BJ (cell line): ENCODE measurements around the gene TEC. TPM values are rescaled to one million over a fixed set of nuclear protein-coding genes. Genes with fewer than 3 reads are reported as not detected.

Source experiments
- CTCF ChIA-PET: fragments of 350-600 bp; formaldehyde crosslinking; extraction: SDS; loops from one replicate; lab custom pipeline; 2021; ENCODE audit warnings: antibody characterized with exemption, inconsistent platforms; lab: Yijun Ruan, JAX
- POLR2A ChIA-PET: fragments of 300-600 bp; sonication (Branson Sonifier 250); formaldehyde crosslinking; extraction: SDS; loops from one replicate; lab custom pipeline; 2021; ENCODE audit warnings: antibody characterized with exemption; lab: Charles Lee
- DNase-seq: peaks from one replicate; pipeline ENCODE4 v3.0.0-alpha.2; 2011; ENCODE audit warnings: low read depth
- H3K27me3 ChIP-seq: 2 replicates; pipeline ENCODE4 v1.6.0; 2011; ENCODE audit warnings: low read length; ENCODE audit not compliant: control insufficient read depth, insufficient read depth
- H3K36me3 ChIP-seq: 2 replicates; pipeline ENCODE4 v1.5.1; 2011; ENCODE audit warnings: low read length; ENCODE audit not compliant: control insufficient read depth, insufficient read depth
- H3K4me3 ChIP-seq: 2 replicates; pipeline ENCODE4 v1.5.1; 2011; ENCODE audit warnings: low read depth, mild to moderate bottlenecking, control low read depth, low read length
- polyA plus RNA-seq: library from polyadenylated mRNA; depleted of rRNA; stranded (reverse); fragments of >200 nt; gene quantifications from 2 replicates; pipeline ENCODE4 v1.2.3, GENCODE V29; 2011
- TF ChIP-seq, protein P1 (sequence below): IDR thresholded peaks from 2 replicates; pipeline ENCODE4 v1.5.1; 2011; ENCODE audit warnings: low read depth, mild to moderate bottlenecking, control low read depth, inconsistent platforms, low read length, moderate library complexity; ENCODE audit not compliant: insufficient read depth

TEC gene
- polyA plus RNA-seq, 1 experiment, result 0.20 TPM

DNA sequence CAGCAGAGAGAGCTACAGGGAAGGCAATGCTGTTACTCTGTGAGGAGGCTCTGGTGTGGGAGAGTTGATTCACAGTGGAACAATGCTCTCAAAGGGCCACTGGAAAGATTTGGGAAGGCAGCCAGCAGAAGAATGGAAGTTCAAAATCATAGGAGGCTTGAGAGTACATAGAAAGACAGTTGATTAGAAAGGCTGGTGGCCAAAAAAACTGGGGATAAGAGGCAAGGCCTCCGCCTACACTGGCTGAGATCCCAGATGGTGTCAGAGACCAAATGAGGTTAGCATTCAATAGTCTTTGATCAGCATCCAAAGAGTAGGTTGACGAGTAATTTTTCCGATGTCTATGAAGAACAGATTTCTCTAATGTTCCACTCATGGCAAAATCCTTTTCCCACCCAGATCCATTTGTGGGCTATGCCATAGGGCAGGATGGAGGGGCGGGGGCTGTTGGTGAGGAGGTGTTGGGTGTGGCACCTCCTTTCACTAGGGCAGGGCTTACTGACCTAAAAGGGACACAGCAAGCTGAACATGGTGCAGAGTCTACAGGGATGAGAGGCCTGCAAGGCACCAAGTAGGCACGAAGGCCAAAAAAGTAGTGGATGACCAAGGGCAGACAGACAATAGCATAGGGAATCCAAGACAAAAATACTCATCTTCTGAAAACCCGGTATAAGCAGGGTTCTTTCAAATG is 15.1 kb downstream of the TEC start:
- Histone ChIP-seq H3K36me3 (no peaks in the 10 kb centered on the region), H3K4me3 (no peak overlapping the region), H3K27me3 (no peaks in the 10 kb centered on the region; the same call in 1 of the 2 replicates)
- TF ChIP-seq, protein P1, sequence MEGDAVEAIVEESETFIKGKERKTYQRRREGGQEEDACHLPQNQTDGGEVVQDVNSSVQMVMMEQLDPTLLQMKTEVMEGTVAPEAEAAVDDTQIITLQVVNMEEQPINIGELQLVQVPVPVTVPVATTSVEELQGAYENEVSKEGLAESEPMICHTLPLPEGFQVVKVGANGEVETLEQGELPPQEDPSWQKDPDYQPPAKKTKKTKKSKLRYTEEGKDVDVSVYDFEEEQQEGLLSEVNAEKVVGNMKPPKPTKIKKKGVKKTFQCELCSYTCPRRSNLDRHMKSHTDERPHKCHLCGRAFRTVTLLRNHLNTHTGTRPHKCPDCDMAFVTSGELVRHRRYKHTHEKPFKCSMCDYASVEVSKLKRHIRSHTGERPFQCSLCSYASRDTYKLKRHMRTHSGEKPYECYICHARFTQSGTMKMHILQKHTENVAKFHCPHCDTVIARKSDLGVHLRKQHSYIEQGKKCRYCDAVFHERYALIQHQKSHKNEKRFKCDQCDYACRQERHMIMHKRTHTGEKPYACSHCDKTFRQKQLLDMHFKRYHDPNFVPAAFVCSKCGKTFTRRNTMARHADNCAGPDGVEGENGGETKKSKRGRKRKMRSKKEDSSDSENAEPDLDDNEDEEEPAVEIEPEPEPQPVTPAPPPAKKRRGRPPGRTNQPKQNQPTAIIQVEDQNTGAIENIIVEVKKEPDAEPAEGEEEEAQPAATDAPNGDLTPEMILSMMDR, result no peak
- ChIA-PET POLR2A (no interaction called here), CTCF (no interaction called here)
- DNase-seq, result no peak

DNA sequence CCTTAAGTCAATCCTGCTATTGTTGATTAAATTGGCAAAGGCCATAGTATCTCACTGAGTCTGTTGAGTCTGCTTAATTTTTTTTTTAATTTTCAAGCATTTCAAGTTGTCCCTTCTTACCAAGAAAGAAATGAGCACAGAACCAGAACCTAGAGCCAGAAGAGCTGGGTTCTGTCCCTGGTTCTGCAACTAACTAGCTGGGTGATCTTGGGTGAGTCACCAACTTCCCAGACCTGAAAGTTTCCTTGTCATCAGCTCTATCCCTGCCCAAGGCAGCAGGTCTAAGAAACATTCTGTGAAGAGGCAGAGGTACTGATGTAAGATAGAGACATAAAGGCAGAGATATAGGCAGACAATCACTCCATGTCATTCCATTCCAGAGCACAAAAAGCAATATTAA is 17.3 kb downstream of the TEC start:
- CTCF ChIA-PET, result interaction anchor here (1.6 kb wide), 1 partner anchor 10 kb away, joined by 3 read pairs; no protein-coding TSS in a partner anchor
- Histone ChIP-seq H3K27me3 (no peaks in the 10 kb centered on the region; the same call in 1 of the 2 replicates), H3K36me3 (no peaks in the 10 kb centered on the region), H3K4me3 (no peak overlapping the region)
- POLR2A ChIA-PET, result no interaction called here
- TF ChIP-seq, protein P1, result no peak
- DNase-seq, result no peak

DNA sequence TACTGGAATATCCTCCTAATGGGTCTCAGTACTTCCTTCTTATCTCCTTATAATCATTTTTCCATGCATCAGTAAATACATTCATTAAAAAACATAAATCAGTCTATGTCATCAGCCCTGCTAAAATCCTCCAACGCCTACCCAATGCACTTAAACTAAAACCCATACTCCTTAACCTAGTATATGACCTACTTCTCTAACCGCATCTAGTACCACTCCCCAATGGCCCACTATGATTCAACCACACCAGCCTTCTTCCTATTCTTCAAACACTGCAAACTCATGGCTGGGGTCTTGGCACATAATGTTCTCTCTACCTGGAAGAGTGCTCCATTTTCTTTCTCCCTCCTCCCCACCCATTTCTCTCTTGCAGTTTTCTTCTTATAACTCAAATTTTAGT is 18.7 kb downstream of the TEC start:
- no peaks in the 10 kb centered on the region; the same call in 1 of the 2 replicates for H3K27me3 ChIP-seq
- H3K36me3 ChIP-seq, result no peaks in the 10 kb centered on the region
- DNase-seq, result no peak
- CTCF ChIA-PET, result no interaction called here
- H3K4me3 ChIP-seq, result no peak overlapping the region
- POLR2A ChIA-PET, result no interaction called here
- TF ChIP-seq, protein P1, result no peak

DNA sequence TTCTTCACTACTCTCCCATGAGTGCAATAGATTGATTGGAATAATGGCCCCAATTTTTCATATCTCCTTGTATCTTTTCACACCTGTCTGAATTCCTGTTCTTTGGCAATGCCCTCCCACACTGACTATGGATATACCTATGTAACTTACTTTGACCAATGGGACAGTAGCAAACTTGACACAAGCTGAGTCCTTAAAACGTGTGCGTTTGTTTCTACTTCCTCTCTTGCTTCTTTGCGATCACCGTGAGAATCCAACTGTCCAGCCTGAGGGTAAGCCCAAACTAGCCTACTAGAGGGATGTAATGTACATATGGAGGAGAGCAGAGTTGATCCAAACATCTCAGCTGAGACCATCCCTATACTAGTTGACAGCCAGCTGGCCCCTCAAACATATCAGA is 19.3 kb downstream of the TEC start:
- TF ChIP-seq, protein P1, result no peak
- CTCF ChIA-PET, result interaction anchor here (0.8 kb wide), 1 partner anchor 245 kb away, joined by 4 read pairs; no protein-coding TSS in a partner anchor
- Histone ChIP-seq H3K36me3 (no peaks in the 10 kb centered on the region), H3K4me3 (no peak overlapping the region), H3K27me3 (no peaks in the 10 kb centered on the region; the same call in 1 of the 2 replicates)
- POLR2A ChIA-PET, result no interaction called here
- no peak for DNase-seq

DNA sequence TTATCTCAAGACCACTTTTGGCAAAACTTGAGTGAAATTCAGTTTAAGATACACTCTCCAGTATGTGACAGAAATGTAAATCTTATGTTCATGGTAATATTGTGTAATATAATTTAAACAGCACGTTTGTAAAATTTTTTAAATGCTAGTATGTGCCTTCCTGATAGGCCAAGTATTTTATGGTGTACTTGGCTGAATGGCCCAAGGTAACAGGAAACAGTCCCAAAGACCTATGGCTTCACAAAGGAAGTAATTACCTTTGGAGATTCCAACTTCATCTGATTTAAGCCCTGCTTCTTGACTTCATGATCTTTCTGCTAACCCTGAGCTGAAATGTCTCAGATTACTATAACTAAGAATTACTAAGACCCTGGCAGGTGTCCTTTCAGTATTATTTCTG is 20.3 kb downstream of the TEC start:
- Histone ChIP-seq H3K27me3 (no peaks in the 10 kb centered on the region; the same call in 1 of the 2 replicates), H3K4me3 (no peak overlapping the region), H3K36me3 (no peaks in the 10 kb centered on the region)
- POLR2A ChIA-PET, result no interaction called here
- CTCF ChIA-PET, result no interaction called here
- TF ChIP-seq, protein P1, result no peak
- DNase-seq, result no peak
